OCI-LY7 (cell line): ENCODE measurements around the gene ASB15.

Source experiments
- CTCF ChIP-seq: fragments of 200-600 bp; sonication (generic); conservative IDR thresholded peaks from 2 replicates; pipeline ENCODE4 v1.5.1; 2014; ENCODE audit warnings: mild to moderate bottlenecking, antibody characterized with exemption, low read length, moderate library complexity, mixed read lengths
- EZH2phosphoT487 ChIP-seq: fragments of 200-600 bp; sonication (generic); IDR thresholded peaks from 2 replicates; pipeline ENCODE4 v1.6.1; 2018; ENCODE audit warnings: low read depth, borderline replicate concordance, mild to moderate bottlenecking, mixed run types, antibody characterized with exemption, low read length, moderate library complexity, mixed read lengths

DNA sequence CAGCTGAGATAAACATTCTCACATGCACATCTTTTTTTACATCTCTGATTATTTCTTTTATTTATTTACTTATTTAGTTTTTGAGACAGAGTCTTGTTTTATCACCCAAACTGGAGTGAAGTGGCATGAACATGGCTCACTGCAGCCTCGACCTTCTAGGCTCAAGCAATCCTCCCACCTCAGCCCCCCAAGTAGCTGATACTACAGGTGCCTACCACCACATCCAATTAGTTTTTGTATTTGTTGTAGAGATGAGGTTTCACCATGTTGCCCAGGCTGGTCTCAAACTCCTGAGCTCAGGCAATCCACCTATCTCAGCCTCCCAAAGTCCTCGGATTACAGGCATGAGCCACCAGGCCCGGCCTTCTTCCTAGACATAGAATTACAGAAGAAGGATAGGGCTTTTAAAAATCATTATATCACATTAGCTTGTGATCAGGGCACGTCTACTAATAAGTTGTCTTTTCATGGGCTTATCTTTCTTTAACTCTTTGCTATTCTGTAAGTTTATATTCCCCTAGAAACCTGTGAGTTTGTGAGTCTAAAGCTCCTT is 5.9 kb downstream of the ASB15 start:
- TF ChIP-seq CTCF, result no peak
- TF ChIP-seq EZH2phosphoT487, result no peak
